Rectal smooth muscle tissue (tissue), 1 donor: ENCODE results near the gene RAB3C.
"Not testable (repeated sequence)": the region's sequence is repeated elsewhere in the genome, so short reads cannot be mapped to it uniquely, and the experiment has no call there.

Experiments
- H3K27ac ChIP-seq: one replicate; pipeline ENCODE4 v1.7.0; 2013; ENCODE audit warnings: low read depth, low read length, inconsistent platforms
- H3K27me3 ChIP-seq: one replicate; pipeline ENCODE4 v1.7.0; 2013; ENCODE audit warnings: low read length; ENCODE audit not compliant: control insufficient read depth, insufficient read depth
- H3K36me3 ChIP-seq: one replicate; pipeline ENCODE4 v1.7.0; 2013; ENCODE audit warnings: low read length; ENCODE audit not compliant: control insufficient read depth, insufficient read depth
- H3K4me1 ChIP-seq: one replicate; pipeline ENCODE4 v1.7.0; 2013; ENCODE audit warnings: low read length; ENCODE audit not compliant: control insufficient read depth, insufficient read depth
- H3K4me3 ChIP-seq: one replicate; pipeline ENCODE4 v1.7.0; 2013; ENCODE audit warnings: low read length
- H3K9ac ChIP-seq: one replicate; pipeline ENCODE4 v1.7.0; 2013; ENCODE audit warnings: low read length

RAB3C gene

DNA sequence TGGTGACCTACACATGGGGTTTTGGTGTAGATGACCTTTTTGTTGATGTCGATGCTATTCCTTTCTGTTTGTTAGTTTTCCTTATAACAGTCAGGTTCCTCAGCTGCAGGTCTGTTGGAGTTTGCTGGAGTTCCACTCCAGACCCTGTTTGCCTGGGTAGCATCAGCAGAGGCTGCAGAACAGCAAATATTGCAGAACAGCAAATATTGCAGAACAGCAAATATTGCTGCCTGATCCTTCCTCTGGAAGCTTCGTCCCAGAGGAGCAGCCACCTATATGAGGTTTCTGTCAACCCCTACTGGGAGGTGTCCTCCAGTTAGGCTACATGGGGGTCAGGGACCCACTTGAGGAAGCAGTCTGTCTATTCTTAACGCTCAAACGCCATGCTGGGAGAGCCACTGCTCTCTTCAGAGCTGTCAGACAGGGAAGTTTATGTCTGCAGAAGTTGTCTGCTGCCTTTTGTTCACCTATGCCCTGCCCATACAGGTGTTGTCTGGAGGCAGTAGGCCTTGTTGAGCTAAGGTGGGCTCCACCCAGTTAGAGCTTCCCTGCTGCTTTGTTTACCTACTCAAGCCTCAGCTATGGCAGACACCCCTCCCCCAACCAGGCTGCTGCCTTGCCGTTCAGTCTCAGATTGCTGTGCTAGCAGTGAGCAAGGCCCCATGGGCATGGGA, 116.3 kb downstream of the RAB3C start:
- not testable (repeated sequence) for H3K9ac ChIP-seq, H3K27ac ChIP-seq, H3K36me3 ChIP-seq

DNA sequence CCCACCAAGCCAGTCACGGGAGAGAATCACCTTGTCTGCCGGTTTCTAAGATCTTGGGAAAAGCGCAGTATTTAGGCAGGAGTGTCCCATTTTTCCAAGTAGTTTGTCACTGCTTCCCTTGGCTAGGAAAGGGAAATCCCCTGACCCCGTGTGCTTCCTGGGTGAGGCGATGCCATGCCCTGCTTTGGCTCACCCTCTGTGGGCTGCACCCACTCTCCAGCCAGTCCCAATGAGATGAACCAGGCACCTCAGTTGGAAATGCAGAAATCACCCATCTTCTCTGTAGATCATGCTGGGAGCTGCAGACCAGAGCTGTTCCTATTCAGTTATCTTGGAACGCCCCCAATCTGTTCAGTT, 116.9 kb downstream of the RAB3C start:
- H3K36me3 ChIP-seq = no peaks in the 10 kb centered on the region
- no peak overlapping the region for H3K9ac ChIP-seq
- H3K27ac ChIP-seq = no peak overlapping the region
- no peaks in the 10 kb centered on the region for H3K4me1 ChIP-seq
- no peak overlapping the region for H3K4me3 ChIP-seq
- no peaks in the 10 kb centered on the region for H3K27me3 ChIP-seq

More for the DNA sequence above, 116.3 kb downstream of the RAB3C start:
- H3K27me3 ChIP-seq, H3K4me3 ChIP-seq, H3K4me1 ChIP-seq: not testable (repeated sequence)

GRCh38 chr5:58703925-58704555, 121.2 kb downstream of the RAB3C start:
- no peak overlapping the region for H3K27ac ChIP-seq
- no peak overlapping the region for H3K9ac ChIP-seq
- no peaks in the 10 kb centered on the region for H3K4me1 ChIP-seq
- no peaks in the 10 kb centered on the region for H3K27me3 ChIP-seq
- H3K4me3 ChIP-seq = no peak overlapping the region
- H3K36me3 ChIP-seq = no peaks in the 10 kb centered on the region

GRCh38 chr5:58706736-58707135, 123.9 kb downstream of the RAB3C start:
- Histone ChIP-seq H3K27ac (no peak overlapping the region), H3K27me3 (no peaks in the 10 kb centered on the region), H3K9ac (no peak overlapping the region)

DNA sequence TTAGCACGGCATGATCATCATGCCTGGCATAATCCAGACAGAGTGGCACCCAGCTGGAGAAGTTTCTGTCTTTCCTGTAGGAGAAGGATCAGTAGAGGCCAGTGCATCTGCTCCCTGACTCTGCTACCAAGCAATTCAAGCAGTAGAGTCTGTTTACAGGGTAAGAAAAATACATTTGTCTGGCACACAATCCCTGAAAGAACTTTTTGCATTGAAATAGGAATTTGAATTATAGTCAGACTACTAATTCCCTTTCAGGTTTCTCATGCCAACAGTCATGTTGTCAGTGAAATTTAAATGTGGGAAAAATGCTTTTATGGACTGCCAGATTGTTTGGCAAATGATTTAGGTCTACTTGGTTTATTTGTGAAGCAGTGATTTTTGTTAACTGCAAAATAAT, 125.6 kb downstream of the RAB3C start:
- H3K9ac ChIP-seq = no peak overlapping the region
- no peaks in the 10 kb centered on the region for H3K27me3 ChIP-seq
- no peaks in the 10 kb centered on the region for H3K4me1 ChIP-seq
- no peaks in the 10 kb centered on the region for H3K36me3 ChIP-seq
- no peak overlapping the region for H3K27ac ChIP-seq
- no peak overlapping the region for H3K4me3 ChIP-seq

More at GRCh38 chr5:58706736-58707135, 123.9 kb downstream of the RAB3C start:
- H3K36me3 ChIP-seq = no peaks in the 10 kb centered on the region
- no peaks in the 10 kb centered on the region for H3K4me1 ChIP-seq
- H3K4me3 ChIP-seq = no peak overlapping the region

DNA sequence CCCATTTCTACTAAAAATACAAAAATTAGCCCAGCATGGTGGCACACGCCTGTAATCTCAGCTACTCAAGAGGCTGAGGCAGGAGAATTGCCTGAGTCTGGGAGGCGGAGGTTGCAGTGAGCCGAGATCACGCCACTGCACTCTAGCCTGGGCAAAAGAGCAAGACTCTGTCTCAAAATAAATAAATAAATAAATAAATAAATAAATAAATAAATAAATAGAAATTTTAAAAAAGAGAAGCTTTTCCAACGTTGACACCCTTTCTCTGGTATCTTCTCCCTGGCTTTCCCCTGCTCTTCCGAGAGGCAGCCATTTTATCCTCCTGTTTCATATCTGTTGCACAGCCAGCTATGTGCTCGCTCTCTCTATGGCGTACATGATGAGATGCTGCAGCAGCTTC, 127.5 kb downstream of the RAB3C start:
- H3K27ac ChIP-seq, H3K36me3 ChIP-seq, H3K27me3 ChIP-seq, H3K4me3 ChIP-seq, H3K4me1 ChIP-seq, H3K9ac ChIP-seq: not testable (repeated sequence)

DNA sequence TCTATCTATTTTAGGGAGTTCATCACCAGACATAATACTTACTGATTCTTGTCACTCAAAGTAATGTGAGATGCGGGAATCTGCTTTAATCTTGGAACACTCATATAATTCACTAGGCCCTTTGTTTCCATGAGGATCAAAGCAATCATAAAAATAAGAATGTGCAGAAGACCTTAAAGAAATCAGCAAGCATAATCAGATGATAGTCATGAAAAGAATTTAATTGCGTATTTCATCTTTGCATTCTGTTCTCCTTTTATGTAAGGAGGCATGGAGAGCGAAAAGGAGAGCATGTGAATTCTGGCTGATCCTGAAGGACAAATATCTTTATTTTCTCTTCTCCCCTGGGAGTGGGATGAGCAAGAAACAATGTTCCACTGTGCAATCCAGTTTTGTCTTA, 128.0 kb downstream of the RAB3C start:
- H3K27ac ChIP-seq = no peak overlapping the region
- H3K4me1 ChIP-seq = no peaks in the 10 kb centered on the region
- no peak overlapping the region for H3K9ac ChIP-seq
- no peaks in the 10 kb centered on the region for H3K27me3 ChIP-seq
- no peaks in the 10 kb centered on the region for H3K36me3 ChIP-seq
- no peak overlapping the region for H3K4me3 ChIP-seq

GRCh38 chr5:58711965-58712364, 129.1 kb downstream of the RAB3C start:
- no peak overlapping the region for H3K4me3 ChIP-seq
- H3K27ac ChIP-seq = no peak overlapping the region
- no peaks in the 10 kb centered on the region for H3K27me3 ChIP-seq
- H3K36me3 ChIP-seq = no peaks in the 10 kb centered on the region
- H3K4me1 ChIP-seq = no peaks in the 10 kb centered on the region
- no peak overlapping the region for H3K9ac ChIP-seq

GRCh38 chr5:58714046-58714445, 131.2 kb downstream of the RAB3C start:
- no peak overlapping the region for H3K9ac ChIP-seq
- H3K27ac ChIP-seq = no peak overlapping the region
- H3K27me3 ChIP-seq = no peaks in the 10 kb centered on the region
- H3K4me1 ChIP-seq = no peaks in the 10 kb centered on the region
- no peaks in the 10 kb centered on the region for H3K36me3 ChIP-seq
- H3K4me3 ChIP-seq = no peak overlapping the region

DNA sequence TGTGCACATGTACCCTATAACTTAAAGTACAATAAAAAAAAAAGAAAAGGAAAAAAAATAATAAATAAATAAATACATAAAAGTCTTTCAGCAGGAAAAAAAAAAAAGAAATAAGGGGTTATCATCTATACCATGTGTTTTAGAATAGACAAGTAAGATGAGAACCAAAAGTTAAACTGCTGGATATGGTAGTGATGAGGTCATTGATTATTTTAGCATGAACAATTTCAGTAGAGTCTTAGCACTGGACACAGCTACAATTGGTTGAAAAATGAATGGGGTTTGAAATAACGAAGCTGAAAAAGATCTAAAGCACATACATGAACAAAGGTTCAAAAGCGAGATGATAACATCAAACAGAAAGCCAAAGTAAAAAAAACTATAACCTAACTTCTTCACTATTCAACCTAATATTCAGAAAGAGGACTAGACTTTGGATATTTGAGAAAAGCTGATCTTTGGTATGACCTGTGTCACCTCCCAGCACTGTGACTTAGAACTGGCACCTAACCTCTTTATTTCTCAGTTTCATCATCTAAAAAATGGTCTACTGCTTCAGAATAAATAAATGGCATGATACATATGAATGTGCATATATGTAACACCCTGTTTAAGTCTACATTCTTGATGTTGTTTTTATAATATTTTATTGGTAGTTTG, 133.3 kb downstream of the RAB3C start:
- no peaks in the 10 kb centered on the region for H3K4me1 ChIP-seq
- no peaks in the 10 kb centered on the region for H3K27me3 ChIP-seq
- no peaks in the 10 kb centered on the region for H3K36me3 ChIP-seq
- no peak overlapping the region for H3K4me3 ChIP-seq
- H3K27ac ChIP-seq = no peak overlapping the region
- H3K9ac ChIP-seq = no peak overlapping the region

GRCh38 chr5:58716713-58717112, 133.8 kb downstream of the RAB3C start:
- no peak overlapping the region for H3K27ac ChIP-seq
- H3K27me3 ChIP-seq = no peaks in the 10 kb centered on the region
- H3K4me3 ChIP-seq = no peak overlapping the region
- no peaks in the 10 kb centered on the region for H3K4me1 ChIP-seq
- no peaks in the 10 kb centered on the region for H3K36me3 ChIP-seq
- no peak overlapping the region for H3K9ac ChIP-seq

GRCh38 chr5:58717303-58718007, 134.6 kb downstream of the RAB3C start:
- Histone ChIP-seq H3K4me1 (no peaks in the 10 kb centered on the region), H3K27me3 (no peaks in the 10 kb centered on the region), H3K36me3 (no peaks in the 10 kb centered on the region), H3K9ac (no peak overlapping the region), H3K27ac (no peak overlapping the region), H3K4me3 (no peak overlapping the region)
